ENCODE measurements around the gene PIK3C2G.

DNA sequence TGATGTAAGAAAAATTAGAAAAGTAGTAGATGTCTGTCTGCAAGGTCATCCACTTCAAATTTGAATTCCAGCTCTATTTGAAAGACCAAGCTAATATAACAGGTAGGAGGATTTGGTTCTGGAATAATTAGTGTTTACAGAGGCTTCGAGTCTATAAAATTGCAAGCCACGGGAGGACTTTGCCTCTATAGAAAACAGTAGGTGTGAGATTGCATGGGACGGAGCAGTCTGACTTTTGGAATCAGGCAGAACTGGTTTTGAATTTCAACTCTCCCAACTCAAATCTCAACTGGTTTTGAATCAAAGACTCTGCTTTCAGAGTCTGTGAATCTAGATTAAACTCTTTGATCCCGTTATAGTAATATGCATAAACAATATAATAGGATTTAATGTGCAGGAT is 82.4 kb downstream of the PIK3C2G start:
- TF ChIP-seq, protein P1, sequence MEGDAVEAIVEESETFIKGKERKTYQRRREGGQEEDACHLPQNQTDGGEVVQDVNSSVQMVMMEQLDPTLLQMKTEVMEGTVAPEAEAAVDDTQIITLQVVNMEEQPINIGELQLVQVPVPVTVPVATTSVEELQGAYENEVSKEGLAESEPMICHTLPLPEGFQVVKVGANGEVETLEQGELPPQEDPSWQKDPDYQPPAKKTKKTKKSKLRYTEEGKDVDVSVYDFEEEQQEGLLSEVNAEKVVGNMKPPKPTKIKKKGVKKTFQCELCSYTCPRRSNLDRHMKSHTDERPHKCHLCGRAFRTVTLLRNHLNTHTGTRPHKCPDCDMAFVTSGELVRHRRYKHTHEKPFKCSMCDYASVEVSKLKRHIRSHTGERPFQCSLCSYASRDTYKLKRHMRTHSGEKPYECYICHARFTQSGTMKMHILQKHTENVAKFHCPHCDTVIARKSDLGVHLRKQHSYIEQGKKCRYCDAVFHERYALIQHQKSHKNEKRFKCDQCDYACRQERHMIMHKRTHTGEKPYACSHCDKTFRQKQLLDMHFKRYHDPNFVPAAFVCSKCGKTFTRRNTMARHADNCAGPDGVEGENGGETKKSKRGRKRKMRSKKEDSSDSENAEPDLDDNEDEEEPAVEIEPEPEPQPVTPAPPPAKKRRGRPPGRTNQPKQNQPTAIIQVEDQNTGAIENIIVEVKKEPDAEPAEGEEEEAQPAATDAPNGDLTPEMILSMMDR (conservative IDR thresholded peaks at IDR 0.05; ENCODE audit: low read depth, low read length): no peak
- no peak for TF ChIP-seq EZH2 (IDR thresholded peaks at IDR 0.05; ENCODE audit: borderline replicate concordance, low read depth, low read length, poor library complexity, severe bottlenecking)

All from A673 (cell line).